Peyer's patch (tissue), 4 donors: ENCODE results near the gene SSNA1.

Experiments
- CTCF ChIP-seq, 6 experiments: fragments of 450-650 bp in 4 of 6; fragments of 200-600 bp in 2 of 6; sonication (generic) in 1 of 6; IDR thresholded peaks; one replicate each; pipeline ENCODE4 v1.5.1; 2017 to 2019; ENCODE audit warnings: antibody characterized with exemption in 6 of 6, mild to moderate bottlenecking in 3 of 6, moderate library complexity in 1 of 6
- POLR2A ChIP-seq, 2 donors: fragments of 450-650 bp; IDR thresholded peaks; one replicate each; pipeline ENCODE4 v1.5.1; 2017; ENCODE audit warnings: antibody characterized with exemption in 2 of 2, mild to moderate bottlenecking in 2 of 2, moderate library complexity in 2 of 2

- TF ChIP-seq CTCF (IDR thresholded peaks at IDR 0.05): no peak
- no peak for TF ChIP-seq POLR2A (IDR thresholded peaks at IDR 0.05)
These were observed 37.3 kb downstream of the SSNA1 start for GRCh38 chr9:137225699-137226331.
